GM18858 (cell line): ENCODE results near the gene PRKACB.
A peak's percentile ranks its signal among the peaks of the same experiment; 100 is the strongest.
"Not testable (repeated sequence)": the region's sequence is repeated elsewhere in the genome, so short reads cannot be mapped to it uniquely, and the experiment has no call there.

ENCODE experiments used
- ATAC-seq: cut with Tn5 transposase; IDR thresholded peaks from one replicate; pipeline ENCODE4 v1.9.1; 2021; ENCODE audit not compliant: unreplicated experiment

PRKACB gene

DNA sequence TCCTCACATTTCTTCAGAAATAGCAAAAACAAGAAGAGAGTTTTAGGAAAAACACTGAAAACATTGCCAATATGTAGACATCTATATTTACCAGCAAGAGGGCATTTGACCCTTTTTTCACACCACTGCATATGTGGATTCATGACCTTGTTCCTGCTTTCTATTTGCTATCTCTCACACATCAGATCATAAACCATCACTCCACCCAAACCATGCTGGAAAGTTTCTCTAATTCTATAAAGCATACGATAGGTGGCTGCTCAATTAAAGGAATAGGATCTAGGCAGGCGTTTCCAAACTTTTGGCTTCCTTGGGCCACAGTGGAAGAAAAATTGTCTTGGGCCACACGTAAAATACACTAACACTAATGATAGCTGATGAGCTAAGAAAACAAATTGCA, 121.8 kb downstream of the PRKACB start:
- no peak for ATAC-seq

DNA sequence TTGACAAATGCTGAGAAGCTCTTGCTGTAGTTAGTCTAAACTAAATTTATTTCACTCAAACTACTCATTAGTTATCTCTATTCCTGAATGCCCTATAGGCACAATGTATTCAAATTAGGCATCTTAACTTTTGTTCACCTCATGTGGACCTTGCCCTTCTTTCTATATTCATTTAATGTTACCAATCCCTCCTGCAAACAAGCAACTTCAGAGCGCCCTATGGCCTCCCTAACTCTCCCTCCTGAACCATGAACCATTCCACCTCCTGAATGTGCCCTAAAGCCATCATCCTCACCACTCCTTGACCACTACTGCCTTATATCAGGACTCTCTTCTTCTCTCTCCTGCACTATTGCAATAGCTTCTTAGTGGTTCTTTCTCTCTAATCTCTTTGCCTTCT, 122.7 kb downstream of the PRKACB start:
- ATAC-seq: no peak

GRCh38 chr1:84267476-84267875, 123.4 kb downstream of the PRKACB start:
- no peak for ATAC-seq

DNA sequence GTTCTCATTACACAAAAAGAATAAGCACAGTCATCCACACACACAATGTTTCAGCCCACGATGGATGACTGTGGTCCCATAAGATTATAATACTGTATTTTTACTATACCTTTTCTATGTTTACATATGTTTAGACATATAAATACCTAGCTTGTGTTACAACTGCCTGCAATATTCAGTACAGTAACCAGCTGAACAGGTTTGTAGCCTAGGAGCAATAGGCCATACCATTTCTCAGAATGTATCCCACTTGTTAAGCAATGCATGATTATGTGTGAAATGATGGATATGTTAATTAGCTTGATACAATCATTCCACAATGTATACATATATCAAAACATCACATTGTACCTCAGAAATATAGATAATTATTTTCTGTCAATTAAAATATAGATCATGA, 124.3 kb downstream of the PRKACB start:
- no peak for ATAC-seq

DNA sequence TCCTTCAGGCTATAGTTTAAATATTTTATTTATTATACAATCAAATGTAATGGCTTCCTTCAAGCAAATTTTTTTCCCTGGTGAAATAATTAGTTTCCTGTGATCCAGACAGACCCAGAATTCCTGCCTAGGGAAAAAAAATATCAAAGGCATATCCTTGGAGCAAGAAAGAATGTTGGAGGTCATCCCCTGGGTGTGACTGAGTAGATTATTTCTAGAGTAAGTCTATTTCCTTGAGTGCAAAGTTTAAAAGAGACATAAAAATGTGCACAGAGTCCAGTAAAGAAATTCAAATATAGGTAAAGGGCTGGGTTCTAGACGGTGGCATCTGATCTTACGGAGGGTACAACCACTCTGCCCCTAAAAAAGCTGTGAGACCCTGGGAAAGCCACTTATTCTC, 125.2 kb downstream of the PRKACB start:
- ATAC-seq: no peak

DNA sequence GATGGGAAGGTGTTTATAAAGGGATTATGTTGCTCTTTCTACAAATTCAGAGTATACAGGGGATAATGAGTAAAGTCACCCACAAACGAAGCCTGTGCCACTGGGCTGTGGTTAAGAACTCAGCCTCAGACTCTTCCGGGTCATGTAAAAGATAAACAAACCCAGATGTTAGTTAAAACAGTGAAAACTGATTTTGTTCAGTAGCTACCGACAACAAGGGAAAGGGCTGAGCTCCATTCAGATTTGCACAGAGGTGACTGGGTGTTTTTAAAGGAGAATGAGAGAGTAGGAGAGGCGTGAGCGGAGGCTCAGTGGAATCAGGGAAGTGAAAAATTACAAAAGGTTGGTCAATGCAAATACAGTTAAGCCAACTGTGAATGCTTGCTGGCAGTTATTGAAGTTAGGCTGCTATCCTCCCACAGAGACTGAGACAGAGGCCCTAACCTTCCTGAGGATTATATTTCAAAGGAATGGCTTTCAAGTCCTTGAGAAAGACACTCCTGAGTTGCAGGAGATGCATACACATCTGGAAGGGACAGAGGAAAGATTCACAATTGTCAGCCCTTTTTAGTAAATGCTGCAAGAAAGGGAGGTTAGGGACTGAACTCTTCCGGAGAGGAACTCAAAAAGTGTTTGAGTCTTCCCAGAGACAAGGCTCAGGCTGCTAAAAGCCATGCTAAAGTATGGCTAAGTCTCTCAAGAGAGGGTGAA, 127.5 kb downstream of the PRKACB start:
- ATAC-seq: peak; percentile 98

DNA sequence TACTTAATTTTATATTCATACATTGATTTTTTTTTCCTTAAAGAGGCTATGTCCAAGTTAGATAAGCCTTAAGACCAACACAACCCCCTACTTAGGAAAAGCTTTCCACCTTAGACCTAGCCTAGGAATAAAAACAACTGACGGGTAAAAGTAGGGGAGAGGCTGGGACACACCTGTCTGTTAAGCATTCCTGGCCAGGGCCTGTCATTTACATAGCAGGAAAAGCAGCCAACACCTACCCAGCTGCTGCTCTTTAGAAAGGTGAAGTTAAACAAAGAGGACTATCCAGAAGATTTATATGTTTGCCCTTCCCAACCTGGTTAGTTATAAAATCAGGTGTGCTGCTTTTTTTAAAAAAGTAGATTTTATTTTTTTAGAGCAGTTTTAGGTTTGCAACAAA, 128.3 kb downstream of the PRKACB start:
- ATAC-seq: no peak

DNA sequence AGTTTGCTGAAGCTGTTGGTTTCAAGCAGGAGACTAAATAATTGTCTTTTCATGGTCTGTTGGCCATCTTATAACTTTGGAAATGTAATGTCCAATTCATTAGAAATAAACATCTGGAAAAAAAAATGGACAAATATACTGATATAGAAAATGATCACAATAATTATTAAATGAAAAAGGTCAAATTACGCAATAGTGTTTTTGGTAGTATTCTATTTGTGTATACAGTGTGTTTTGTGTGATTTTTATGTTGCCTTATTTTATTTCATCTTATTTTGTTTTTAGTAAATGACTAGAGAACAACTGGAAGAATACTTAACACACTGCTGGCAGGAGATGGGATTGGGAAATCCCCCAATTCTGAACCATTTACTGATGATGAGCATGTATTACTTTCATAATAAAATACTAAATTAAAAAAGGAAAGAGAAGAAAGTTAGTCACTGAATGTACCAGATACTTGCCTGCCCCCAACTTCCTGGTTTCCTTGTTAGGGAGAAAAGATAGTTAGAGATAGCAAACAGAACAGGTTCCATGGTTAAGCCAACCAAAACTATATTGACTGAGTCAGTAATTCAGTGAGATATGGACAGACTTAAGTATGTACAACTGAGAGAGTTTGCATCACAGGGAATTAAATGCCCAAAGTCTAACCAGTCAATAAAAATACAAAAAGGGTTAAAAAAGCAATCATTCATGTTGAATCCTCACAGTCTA, 133.4 kb downstream of the PRKACB start:
- ATAC-seq: no peak

DNA sequence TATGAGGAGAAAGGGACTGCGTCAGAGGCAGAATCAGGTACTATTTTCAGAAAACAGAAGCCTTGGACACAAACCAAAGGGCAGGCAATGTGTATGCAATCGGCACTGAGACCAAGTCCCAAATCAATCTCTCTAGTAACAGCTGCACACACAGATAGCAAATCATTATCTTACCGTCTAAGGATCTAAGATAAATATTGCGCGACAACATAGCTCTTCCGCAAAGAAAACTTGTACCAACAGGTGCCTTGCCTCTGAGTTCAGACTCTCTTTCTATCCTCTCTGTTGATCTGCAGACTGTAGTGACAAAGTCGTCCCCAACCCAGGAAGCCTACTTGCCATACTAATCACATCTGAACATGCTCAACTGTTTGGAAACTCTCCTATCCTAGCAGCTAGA, 134.8 kb downstream of the PRKACB start:
- no peak for ATAC-seq

- ATAC-seq: no peak
Measured at GRCh38 chr1:84280912-84281311, 136.8 kb downstream of the PRKACB start.

- no peak for ATAC-seq
Measured at GRCh38 chr1:84282780-84283333, 138.8 kb downstream of the PRKACB start.

GRCh38 chr1:84283381-84283780, 139.3 kb downstream of the PRKACB start:
- no peak for ATAC-seq

- no peak for ATAC-seq
Measured at GRCh38 chr1:84286071-84286470, 142.0 kb downstream of the PRKACB start.

GRCh38 chr1:84287389-84287788, 143.3 kb downstream of the PRKACB start:
- ATAC-seq: not testable (repeated sequence)
